Endodermal cell (in vitro differentiated cells): ENCODE measurements around the gene VAPB. TPM values are rescaled to one million over a fixed set of nuclear protein-coding genes. Genes with fewer than 3 reads are reported as not detected.
A peak's percentile ranks its signal among the peaks of the same experiment; 100 is the strongest.

Source experiments
- DNase-seq: peaks from one replicate; pipeline ENCODE4 v3.0.0-alpha.2; 2017
- H3K27ac ChIP-seq: 2 replicates; pipeline ENCODE4 v1.5.1; 2013; ENCODE audit warnings: mild to moderate bottlenecking, low read depth, low read length, moderate library complexity
- H3K27me3 ChIP-seq: 2 replicates; pipeline ENCODE4 v1.6.1; 2013; ENCODE audit warnings: mild to moderate bottlenecking, low read length, moderate library complexity; ENCODE audit not compliant: insufficient read depth, control insufficient read depth, poor library complexity, severe bottlenecking
- H3K36me3 ChIP-seq: 2 replicates; pipeline ENCODE4 v1.7.0; 2013; ENCODE audit warnings: mild to moderate bottlenecking, low read length, moderate library complexity; ENCODE audit not compliant: control insufficient read depth, insufficient read depth
- H3K4me1 ChIP-seq: one replicate; pipeline ENCODE4 v1.7.0; 2013; ENCODE audit warnings: low read length; ENCODE audit not compliant: control insufficient read depth, insufficient read depth
- H3K4me3 ChIP-seq: 2 replicates; pipeline ENCODE4 v1.5.1; 2013; ENCODE audit warnings: mild to moderate bottlenecking, low read length, moderate library complexity
- H3K9ac ChIP-seq: 2 replicates; pipeline ENCODE4 v1.6.1; 2013; ENCODE audit warnings: mild to moderate bottlenecking, low read length, moderate library complexity; ENCODE audit not compliant: poor library complexity, severe bottlenecking; ENCODE audit errors: extremely low read depth
- H3K9me3 ChIP-seq: 2 replicates; pipeline ENCODE4 v1.6.1; 2013; ENCODE audit warnings: mild to moderate bottlenecking, low read length, moderate library complexity; ENCODE audit not compliant: control insufficient read depth
- H3K27ac Mint-ChIP-seq: 2 replicates; pipeline ENCODE4 v1.8.0; 2020; ENCODE audit warnings: mixed read lengths
- H3K27me3 Mint-ChIP-seq: 2 replicates; pipeline ENCODE4 v1.8.0; 2021; ENCODE audit warnings: mild to moderate bottlenecking, mixed read lengths; ENCODE audit not compliant: insufficient read depth
- H3K36me3 Mint-ChIP-seq: 2 replicates; pipeline ENCODE4 v1.8.0; 2020; ENCODE audit warnings: low read depth, mixed read lengths
- H3K4me1 Mint-ChIP-seq: 2 replicates; pipeline ENCODE4 v1.8.0; 2020; ENCODE audit warnings: mixed read lengths
- H3K4me3 Mint-ChIP-seq: 2 replicates; pipeline ENCODE4 v1.8.0; 2020; ENCODE audit warnings: mild to moderate bottlenecking, moderate library complexity, mixed read lengths
- H3K9me3 Mint-ChIP-seq: 2 replicates; pipeline ENCODE4 v1.8.0; 2020; ENCODE audit warnings: mild to moderate bottlenecking, mixed read lengths
- WGBS, 2 experiments: methylation state at CpG; one replicate each; pipeline versions ENCODE4 v1.1.5 to v1.1.7; 2013; ENCODE audit warnings: missing lambda C conversion rate in 2 of 2, mixed read lengths in 1 of 2; ENCODE audit not compliant: insufficient coverage in 1 of 2, insufficient read length in 1 of 2; 5-methylcytosine and 5-hydroxymethylcytosine counted together
- total RNA-seq, 2 donors: library from RNA; stranded (reverse); fragmentation: NEBNext Ultra II Directional in 1 of 2; extraction: Animal tissue kit (Norgen Biotek cat#: 25700) in 1 of 2; gene quantifications; 2 replicates in 1 of 2; 3 replicates in 1 of 2; pipeline ENCODE4 v1.2.1, GENCODE V29; 2021
- TF ChIP-seq, protein P1 (sequence below): fragments of 200-600 bp; sonication (generic); conservative IDR thresholded peaks from 2 replicates; pipeline ENCODE4 v1.5.0; 2021; ENCODE audit warnings: antibody characterized with exemption, mild to moderate bottlenecking

Gene VAPB
- total RNA-seq, 2 donors from 2014 or later = 47.3 to 47.5 TPM

DNA sequence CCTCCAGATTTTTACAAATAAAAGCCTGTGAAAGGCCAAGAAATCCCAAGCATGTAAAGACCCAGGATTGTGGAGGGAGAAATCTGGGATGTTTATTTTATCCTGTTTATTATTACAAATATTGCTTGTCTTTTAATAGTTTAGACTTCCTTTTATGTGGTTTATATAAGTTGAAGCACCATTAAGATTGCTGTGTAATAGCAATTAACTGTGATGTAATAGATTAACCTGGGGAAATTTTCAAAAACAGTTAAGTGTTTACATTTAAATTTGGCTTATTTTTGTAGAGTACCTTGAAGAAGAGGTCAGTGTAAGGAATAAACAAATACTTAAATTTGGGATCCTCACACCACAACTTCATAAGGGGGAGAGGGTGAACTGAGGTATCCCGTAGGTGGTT is 27.0 kb downstream of the VAPB start:
- Mint-ChIP-seq H3K4me1 (peaks cover 24% of the 10 kb centered on the region), H3K27me3 (no peaks in the 10 kb centered on the region), H3K36me3 (peaks cover 41% of the 10 kb centered on the region), H3K4me3 (no peak overlapping the region), H3K9me3 (peaks cover 16% of the 10 kb centered on the region), H3K27ac (peak overlapping the region; percentile 41)
- no peaks in the 10 kb centered on the region for H3K27me3 ChIP-seq
- peaks cover 44% of the 10 kb centered on the region for H3K36me3 ChIP-seq
- peaks cover 3% of the 10 kb centered on the region for H3K4me1 ChIP-seq
- no peak for DNase-seq
- no peak overlapping the region for H3K4me3 ChIP-seq
- TF ChIP-seq, protein P1, sequence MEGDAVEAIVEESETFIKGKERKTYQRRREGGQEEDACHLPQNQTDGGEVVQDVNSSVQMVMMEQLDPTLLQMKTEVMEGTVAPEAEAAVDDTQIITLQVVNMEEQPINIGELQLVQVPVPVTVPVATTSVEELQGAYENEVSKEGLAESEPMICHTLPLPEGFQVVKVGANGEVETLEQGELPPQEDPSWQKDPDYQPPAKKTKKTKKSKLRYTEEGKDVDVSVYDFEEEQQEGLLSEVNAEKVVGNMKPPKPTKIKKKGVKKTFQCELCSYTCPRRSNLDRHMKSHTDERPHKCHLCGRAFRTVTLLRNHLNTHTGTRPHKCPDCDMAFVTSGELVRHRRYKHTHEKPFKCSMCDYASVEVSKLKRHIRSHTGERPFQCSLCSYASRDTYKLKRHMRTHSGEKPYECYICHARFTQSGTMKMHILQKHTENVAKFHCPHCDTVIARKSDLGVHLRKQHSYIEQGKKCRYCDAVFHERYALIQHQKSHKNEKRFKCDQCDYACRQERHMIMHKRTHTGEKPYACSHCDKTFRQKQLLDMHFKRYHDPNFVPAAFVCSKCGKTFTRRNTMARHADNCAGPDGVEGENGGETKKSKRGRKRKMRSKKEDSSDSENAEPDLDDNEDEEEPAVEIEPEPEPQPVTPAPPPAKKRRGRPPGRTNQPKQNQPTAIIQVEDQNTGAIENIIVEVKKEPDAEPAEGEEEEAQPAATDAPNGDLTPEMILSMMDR = no peak
- 100% methylated on average over 1 of the region's 1 CpG; no CpG with 5 or more reads in 1 of the 2 experiments for WGBS, 2 experiments
- no peak overlapping the region for H3K9ac ChIP-seq
- no peak overlapping the region for H3K27ac ChIP-seq
- peaks cover 8% of the 10 kb centered on the region for H3K9me3 ChIP-seq

DNA sequence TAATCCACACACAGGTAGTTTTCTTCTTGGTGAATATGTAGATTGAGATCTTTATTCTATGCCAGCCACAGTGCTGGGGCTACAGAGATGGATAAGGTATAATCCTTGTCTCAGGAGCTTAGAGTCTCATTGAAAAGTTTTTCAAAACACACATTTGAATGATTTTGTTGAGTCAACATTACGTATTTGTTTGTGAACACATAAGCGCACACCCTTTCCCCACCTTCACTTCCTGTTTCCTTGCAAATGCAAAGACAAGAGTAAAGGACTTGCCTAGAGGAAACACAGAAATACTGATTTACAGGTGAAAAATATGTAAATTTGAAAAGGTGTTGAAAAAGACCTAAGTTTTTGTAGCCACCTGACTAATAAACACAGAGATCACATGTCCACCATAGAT is 27.8 kb downstream of the VAPB start:
- Mint-ChIP-seq H3K9me3 (peaks cover 16% of the 10 kb centered on the region), H3K4me3 (no peak overlapping the region), H3K4me1 (peaks cover 29% of the 10 kb centered on the region), H3K36me3 (peaks cover 42% of the 10 kb centered on the region), H3K27me3 (no peaks in the 10 kb centered on the region), H3K27ac (peak overlapping the region; percentile 41)
- WGBS, 2 experiments = 98% methylated on average over 2 of the region's 2 CpGs; no CpG with 5 or more reads in 1 of the 2 experiments
- H3K9me3 ChIP-seq = peaks cover 8% of the 10 kb centered on the region
- H3K4me1 ChIP-seq = peaks cover 3% of the 10 kb centered on the region
- H3K9ac ChIP-seq = no peak overlapping the region
- H3K27ac ChIP-seq = no peak overlapping the region
- TF ChIP-seq, protein P1 = no peak
- peaks cover 42% of the 10 kb centered on the region for H3K36me3 ChIP-seq
- H3K4me3 ChIP-seq = no peak overlapping the region
- no peak for DNase-seq
- H3K27me3 ChIP-seq = no peaks in the 10 kb centered on the region

DNA sequence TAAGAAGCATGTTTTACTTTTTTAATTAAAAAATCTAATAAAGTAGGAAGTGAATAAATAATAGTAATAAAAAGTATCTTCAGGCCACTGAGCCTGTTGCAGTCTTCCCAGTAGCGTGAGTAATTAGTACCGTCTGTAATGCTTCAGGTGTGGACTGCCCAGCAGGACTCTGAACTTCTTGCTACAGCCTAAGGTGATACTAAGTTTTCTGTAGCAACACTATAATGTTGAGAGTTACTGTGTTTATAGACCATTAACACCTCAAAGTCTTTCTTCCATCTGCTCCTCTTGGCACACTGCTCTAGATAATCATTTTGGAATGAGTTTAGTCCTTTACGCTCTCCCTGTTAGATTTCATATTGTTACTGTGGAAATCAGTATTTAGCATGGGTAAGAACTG is 28.4 kb downstream of the VAPB start:
- Histone ChIP-seq H3K4me1 (peaks cover 7% of the 10 kb centered on the region), H3K27me3 (no peaks in the 10 kb centered on the region), H3K36me3 (peaks cover 42% of the 10 kb centered on the region), H3K9ac (no peak overlapping the region), H3K4me3 (no peak overlapping the region), H3K27ac (no peak overlapping the region), H3K9me3 (peaks cover 8% of the 10 kb centered on the region)
- 99% methylated on average over 3 of the region's 3 CpGs; no CpG with 5 or more reads in 1 of the 2 experiments for WGBS, 2 experiments
- peaks cover 39% of the 10 kb centered on the region for H3K36me3 Mint-ChIP-seq
- peaks cover 35% of the 10 kb centered on the region for H3K4me1 Mint-ChIP-seq
- TF ChIP-seq, protein P1 = no peak
- H3K9me3 Mint-ChIP-seq = peaks cover 16% of the 10 kb centered on the region
- H3K4me3 Mint-ChIP-seq = no peak overlapping the region
- H3K27me3 Mint-ChIP-seq = no peaks in the 10 kb centered on the region
- H3K27ac Mint-ChIP-seq = no peak overlapping the region
- DNase-seq = no peak
